Measurements from ENCODE around the gene PET117.
"Not testable (repeated sequence)": the region's sequence is repeated elsewhere in the genome, so short reads cannot be mapped to it uniquely, and the experiment has no call there.

PET117 gene

DNA sequence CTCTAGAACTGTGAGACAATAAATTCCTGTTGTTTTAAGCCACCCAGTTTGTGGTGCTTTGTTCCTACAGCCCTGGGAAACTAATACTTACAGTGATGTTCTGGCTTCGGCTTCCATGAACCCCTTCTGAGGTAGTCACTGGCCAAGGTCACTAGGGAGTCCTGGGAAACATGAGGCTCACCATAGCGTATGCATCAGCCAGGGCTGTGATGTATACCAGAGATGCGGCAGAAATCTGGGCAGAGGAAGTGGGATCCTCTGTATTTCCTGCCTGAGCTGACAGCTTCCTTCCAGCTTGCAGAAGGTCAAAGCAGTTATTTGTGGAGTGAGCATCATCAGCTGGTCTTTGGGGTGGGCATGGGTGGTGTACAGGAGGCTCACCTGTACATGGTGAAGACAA lies 27.9 kb downstream of the PET117 start:
- DNase-seq, result no peak

DNA sequence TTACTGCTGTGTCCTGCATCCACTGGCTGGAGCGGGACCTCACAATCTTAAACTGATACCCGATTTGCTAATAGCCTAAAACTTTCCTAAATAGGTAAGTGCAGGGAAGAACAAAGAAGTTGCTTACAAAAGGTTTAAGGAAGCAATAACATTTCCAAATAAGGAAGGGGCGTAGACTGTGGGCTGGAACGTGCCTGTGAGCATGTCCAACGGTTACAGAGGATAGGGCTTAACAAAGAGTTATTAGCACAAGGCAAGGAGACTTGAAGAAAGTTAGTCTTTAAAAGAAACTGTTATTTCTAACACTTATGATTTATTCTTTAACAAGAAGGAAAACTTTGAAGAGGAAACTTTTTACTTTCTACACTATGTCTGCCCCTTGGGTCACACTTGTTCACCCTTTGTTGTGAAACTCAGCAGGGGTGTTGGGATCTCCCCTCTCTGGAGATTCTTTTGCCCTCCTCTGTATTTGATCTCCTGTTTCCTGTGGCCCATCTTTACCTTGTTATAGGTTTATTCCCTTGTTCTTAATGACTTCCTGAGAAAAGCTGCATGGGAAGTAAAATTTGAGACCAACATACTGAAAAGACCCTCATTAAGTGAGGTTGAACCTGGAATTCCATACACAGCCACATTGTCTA lies 28.7 kb downstream of the PET117 start:
- no peak for DNase-seq

GRCh38 chr20:18166950-18167349 lies 29.3 kb downstream of the PET117 start:
- no peak for DNase-seq

- DNase-seq, result no peak
These were observed 34.7 kb downstream of the PET117 start for GRCh38 chr20:18172379-18172778.

- DNase-seq, result no peak
These were observed 37.4 kb downstream of the PET117 start for GRCh38 chr20:18174906-18175683.

- no peak for DNase-seq
These were observed 38.7 kb downstream of the PET117 start for GRCh38 chr20:18176318-18176785.

GRCh38 chr20:18180366-18180765 lies 42.7 kb downstream of the PET117 start:
- DNase-seq, result not testable (repeated sequence)

GRCh38 chr20:18180815-18181214 lies 43.2 kb downstream of the PET117 start:
- DNase-seq, result no peak

DNA sequence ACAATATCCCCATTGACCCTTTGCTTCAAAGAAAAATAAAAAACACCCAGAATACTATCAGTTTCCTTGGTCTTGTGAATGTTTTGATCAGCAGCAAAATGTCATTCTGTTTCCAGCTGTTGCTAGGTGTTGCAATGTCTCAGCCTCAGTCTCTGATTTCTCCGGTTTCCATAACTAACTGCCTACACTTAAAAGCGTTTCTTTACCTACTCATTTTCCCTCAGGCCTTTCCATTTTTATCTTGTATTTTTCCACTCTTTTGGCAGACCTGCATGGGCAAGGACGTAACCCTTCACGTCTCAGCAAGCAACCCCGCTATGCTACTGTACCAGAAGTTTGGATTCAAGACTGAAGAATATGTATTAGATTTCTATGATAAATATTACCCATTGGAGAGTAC lies 49.4 kb downstream of the PET117 start:
- DNase-seq, result no peak

GRCh38 chr20:18188434-18188833 lies 50.8 kb downstream of the PET117 start:
- no peak for DNase-seq

DNA sequence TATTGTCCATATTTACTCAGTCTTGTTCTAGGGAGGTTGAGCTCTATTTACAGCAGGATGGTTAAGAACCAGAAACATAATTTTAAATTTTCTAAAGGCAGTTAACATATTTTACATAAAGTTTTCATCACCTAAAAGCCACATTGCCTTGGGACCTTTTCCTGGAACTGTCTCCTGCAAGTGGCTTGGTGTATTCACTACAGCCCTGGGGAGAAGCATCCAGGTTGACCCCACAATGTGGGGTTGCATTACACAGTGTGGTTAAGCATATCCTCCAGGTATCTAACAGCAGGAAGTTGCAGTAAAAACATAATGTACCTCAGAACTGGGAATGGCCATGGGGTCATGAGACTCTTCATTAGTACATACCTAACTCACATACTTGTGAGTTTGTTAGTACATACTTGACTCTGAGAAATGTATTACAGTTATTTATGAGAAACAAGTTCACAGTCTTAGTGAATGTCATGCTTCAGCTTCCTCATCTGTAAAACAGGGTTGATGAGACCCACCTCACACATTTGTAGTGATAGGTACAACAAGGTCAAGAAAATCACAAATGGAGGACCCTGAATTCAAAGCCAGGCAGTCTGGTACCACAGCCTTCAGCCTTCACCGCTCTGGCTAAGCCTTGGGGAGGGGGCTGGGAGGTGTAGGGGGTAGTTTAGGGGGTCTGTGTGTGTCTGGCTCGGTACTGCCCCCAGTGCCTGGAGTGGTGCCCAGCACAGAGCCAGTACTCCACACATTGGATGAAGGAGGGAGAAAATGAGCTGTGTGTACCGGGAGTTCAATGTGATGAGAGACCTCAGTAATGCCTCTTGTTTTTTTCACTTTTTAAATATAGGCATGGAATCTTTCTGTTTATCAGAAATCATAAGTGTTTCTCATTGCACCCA lies 52.9 kb downstream of the PET117 start:
- no peak for DNase-seq

DNA sequence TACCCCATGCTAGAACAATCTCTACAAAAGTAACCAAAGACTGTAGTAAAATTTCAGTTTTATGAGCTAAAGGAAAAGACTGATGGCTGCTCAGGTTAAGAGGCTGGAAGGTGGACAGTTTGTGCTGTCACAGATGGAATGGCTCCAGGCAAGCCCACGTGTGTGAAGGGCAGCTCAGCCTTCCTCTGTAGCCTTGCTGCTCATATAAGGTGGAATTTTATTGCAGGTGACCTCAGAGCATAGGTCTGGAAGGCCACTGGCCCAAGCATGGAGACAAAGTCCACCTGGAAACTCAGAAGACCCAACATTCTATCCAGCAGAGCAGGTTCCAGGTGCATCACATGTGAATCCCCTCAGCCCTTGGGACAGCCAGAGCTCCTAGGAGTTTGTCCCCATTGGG lies 53.6 kb downstream of the PET117 start:
- DNase-seq, result no peak
